ENCODE results near the gene MFAP2. TPM values are rescaled to one million over a fixed set of nuclear protein-coding genes. Genes with fewer than 3 reads are reported as not detected.

MFAP2 gene
- total RNA-seq, 1 experiment from 2014 or later = 141 TPM

DNA sequence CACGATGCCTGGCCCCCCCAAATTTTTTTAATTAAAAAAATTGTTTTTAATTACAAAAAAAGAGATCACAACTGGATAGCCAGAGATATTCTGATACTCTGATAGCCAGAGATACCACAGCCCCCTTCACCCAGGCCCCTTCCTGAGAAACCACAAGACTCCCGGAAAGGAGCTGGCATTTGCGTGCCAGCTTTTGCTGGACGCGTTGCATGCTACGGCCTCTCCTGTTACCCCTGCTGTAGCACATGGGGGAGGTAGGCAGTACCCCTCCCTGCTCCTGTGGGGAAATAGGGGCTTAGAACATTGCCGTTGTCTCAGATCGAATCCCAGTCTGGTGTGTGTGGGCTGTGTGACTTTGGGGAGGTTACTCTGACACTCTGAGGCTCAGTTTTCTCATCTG is 22.7 kb downstream of the MFAP2 start:
- CTCF ChIA-PET = no interaction called here
- H3K4me3 Mint-ChIP-seq = no peak overlapping the region
- DNase-seq (ENCODE audit: low spot score) (no peak), ATAC-seq (no peak)
- POLR2A ChIA-PET = no interaction called here
- H3K36me3 Mint-ChIP-seq = peaks cover 18% of the 10 kb centered on the region
- no peak for TF ChIP-seq ZNF281 (CRISPR knock-in tag; IDR thresholded peaks at IDR 0.05)
- TF ChIP-seq, protein P1, sequence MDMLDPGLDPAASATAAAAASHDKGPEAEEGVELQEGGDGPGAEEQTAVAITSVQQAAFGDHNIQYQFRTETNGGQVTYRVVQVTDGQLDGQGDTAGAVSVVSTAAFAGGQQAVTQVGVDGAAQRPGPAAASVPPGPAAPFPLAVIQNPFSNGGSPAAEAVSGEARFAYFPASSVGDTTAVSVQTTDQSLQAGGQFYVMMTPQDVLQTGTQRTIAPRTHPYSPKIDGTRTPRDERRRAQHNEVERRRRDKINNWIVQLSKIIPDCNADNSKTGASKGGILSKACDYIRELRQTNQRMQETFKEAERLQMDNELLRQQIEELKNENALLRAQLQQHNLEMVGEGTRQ (CRISPR knock-in tag; IDR thresholded peaks at IDR 0.05) = no peak
- no peak for TF ChIP-seq ZNF416 (CRISPR knock-in tag; IDR thresholded peaks at IDR 0.05)
- no peak for TF ChIP-seq MLX (CRISPR knock-in tag; IDR thresholded peaks at IDR 0.05)
- no peak for TF ChIP-seq ESRRA (CRISPR knock-in tag; IDR thresholded peaks at IDR 0.05; ENCODE audit: borderline replicate concordance)
- TF ChIP-seq, protein P2, sequence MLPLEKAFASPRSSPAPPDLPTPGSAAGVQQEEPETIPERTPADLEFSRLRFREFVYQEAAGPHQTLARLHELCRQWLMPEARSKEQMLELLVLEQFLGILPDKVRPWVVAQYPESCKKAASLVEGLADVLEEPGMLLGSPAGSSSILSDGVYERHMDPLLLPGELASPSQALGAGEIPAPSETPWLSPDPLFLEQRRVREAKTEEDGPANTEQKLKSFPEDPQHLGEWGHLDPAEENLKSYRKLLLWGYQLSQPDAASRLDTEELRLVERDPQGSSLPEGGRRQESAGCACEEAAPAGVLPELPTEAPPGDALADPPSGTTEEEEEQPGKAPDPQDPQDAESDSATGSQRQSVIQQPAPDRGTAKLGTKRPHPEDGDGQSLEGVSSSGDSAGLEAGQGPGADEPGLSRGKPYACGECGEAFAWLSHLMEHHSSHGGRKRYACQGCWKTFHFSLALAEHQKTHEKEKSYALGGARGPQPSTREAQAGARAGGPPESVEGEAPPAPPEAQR (CRISPR knock-in tag; IDR thresholded peaks at IDR 0.05) = no peak
- TF ChIP-seq E2F4 (CRISPR knock-in tag; IDR thresholded peaks at IDR 0.05; ENCODE audit: borderline replicate concordance, low read depth) = no peak
- no peak for TF ChIP-seq TP53 (CRISPR knock-in tag; IDR thresholded peaks at IDR 0.05)
- TF ChIP-seq E2F5 (CRISPR knock-in tag; IDR thresholded peaks at IDR 0.05) = no peak
- no peak for TF ChIP-seq NFATC4 (CRISPR knock-in tag; IDR thresholded peaks at IDR 0.05)
- TF ChIP-seq GABPB1 (CRISPR knock-in tag; IDR thresholded peaks at IDR 0.05) = no peak
- no peak for TF ChIP-seq SOX15 (CRISPR knock-in tag; IDR thresholded peaks at IDR 0.05)
- TF ChIP-seq JAZF1 (CRISPR knock-in tag; IDR thresholded peaks at IDR 0.05) = no peak
- H3K4me1 Mint-ChIP-seq = peaks cover 4% of the 10 kb centered on the region
- H3K27me3 Mint-ChIP-seq (ENCODE audit: low read depth) = no peaks in the 10 kb centered on the region
- H3K9me3 Mint-ChIP-seq = no peaks in the 10 kb centered on the region
- no peak overlapping the region for H3K27ac Mint-ChIP-seq

- Mint-ChIP-seq H3K36me3 (peaks cover 18% of the 10 kb centered on the region), H3K9me3 (no peaks in the 10 kb centered on the region), H3K27ac (0 out of 2 replicates have a peak overlapping the region, but pooled peaks have one; percentile 45), H3K4me3 (no peak overlapping the region), H3K4me1 (peaks cover 4% of the 10 kb centered on the region), H3K27me3 (ENCODE audit: low read depth) (no peaks in the 10 kb centered on the region)
- TF ChIP-seq SOX15 (CRISPR knock-in tag; IDR thresholded peaks at IDR 0.05) (no peak), MAX (CRISPR knock-in tag; IDR thresholded peaks at IDR 0.05) (no peak), KAT7 (CRISPR knock-in tag; IDR thresholded peaks at IDR 0.05; ENCODE audit: borderline replicate concordance) (no peak), GTF2I (CRISPR knock-in tag; conservative IDR thresholded peaks at IDR 0.05) (no peak), ZNF121 (CRISPR knock-in tag; IDR thresholded peaks at IDR 0.05) (no peak), ZNF138 (CRISPR knock-in tag; conservative IDR thresholded peaks at IDR 0.05) (no peak), HMGA2 (CRISPR knock-in tag; IDR thresholded peaks at IDR 0.05) (no peak), FOXJ3 (CRISPR knock-in tag; IDR thresholded peaks at IDR 0.05; ENCODE audit: borderline replicate concordance) (no peak), ATF2 (CRISPR knock-in tag; IDR thresholded peaks at IDR 0.05; ENCODE audit: borderline replicate concordance, low read depth) (no peak)
- TF ChIP-seq, protein P3, sequence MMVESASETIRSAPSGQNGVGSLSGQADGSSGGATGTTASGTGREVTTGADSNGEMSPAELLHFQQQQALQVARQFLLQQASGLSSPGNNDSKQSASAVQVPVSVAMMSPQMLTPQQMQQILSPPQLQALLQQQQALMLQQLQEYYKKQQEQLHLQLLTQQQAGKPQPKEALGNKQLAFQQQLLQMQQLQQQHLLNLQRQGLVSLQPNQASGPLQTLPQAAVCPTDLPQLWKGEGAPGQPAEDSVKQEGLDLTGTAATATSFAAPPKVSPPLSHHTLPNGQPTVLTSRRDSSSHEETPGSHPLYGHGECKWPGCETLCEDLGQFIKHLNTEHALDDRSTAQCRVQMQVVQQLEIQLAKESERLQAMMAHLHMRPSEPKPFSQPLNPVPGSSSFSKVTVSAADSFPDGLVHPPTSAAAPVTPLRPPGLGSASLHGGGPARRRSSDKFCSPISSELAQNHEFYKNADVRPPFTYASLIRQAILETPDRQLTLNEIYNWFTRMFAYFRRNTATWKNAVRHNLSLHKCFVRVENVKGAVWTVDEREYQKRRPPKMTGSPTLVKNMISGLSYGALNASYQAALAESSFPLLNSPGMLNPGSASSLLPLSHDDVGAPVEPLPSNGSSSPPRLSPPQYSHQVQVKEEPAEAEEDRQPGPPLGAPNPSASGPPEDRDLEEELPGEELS (CRISPR knock-in tag; IDR thresholded peaks at IDR 0.05) = no peak
- TF ChIP-seq, protein P4, sequence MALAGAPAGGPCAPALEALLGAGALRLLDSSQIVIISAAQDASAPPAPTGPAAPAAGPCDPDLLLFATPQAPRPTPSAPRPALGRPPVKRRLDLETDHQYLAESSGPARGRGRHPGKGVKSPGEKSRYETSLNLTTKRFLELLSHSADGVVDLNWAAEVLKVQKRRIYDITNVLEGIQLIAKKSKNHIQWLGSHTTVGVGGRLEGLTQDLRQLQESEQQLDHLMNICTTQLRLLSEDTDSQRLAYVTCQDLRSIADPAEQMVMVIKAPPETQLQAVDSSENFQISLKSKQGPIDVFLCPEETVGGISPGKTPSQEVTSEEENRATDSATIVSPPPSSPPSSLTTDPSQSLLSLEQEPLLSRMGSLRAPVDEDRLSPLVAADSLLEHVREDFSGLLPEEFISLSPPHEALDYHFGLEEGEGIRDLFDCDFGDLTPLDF (CRISPR knock-in tag; IDR thresholded peaks at IDR 0.05) = no peak
- no peak for ATAC-seq
- POLR2A ChIA-PET = no interaction called here
- CTCF ChIA-PET = interaction anchor here (1.2 kb wide), 2 partner anchors 23 to 43 kb away, joined by 3 read pairs; no protein-coding TSS in a partner anchor
- no peak for DNase-seq (ENCODE audit: low spot score)
These were observed 23.6 kb downstream of the MFAP2 start for GRCh38 chr1:16956775-16957174.
